ENCODE data around the gene SH3BP1.

- TF ChIP-seq RBBP5 (IDR thresholded peaks at IDR 0.05; ENCODE audit: borderline replicate concordance, low read depth, low read length): no peak
- no peak for TF ChIP-seq YY1 (IDR thresholded peaks at IDR 0.05; ENCODE audit: low read depth, low read length)
- no peak for TF ChIP-seq ZNF274 (IDR thresholded peaks at IDR 0.05; ENCODE audit: borderline replicate concordance, extremely low read depth, low read length)
- no peak for TF ChIP-seq CEBPB (IDR thresholded peaks at IDR 0.05; ENCODE audit: low read depth, low read length)
- TF ChIP-seq CTCF (IDR thresholded peaks at IDR 0.05; ENCODE audit: control extremely low read depth in 1 of 3, insufficient read depth in 1 of 3, low read depth in 1 of 3, low read length in 3 of 3): no peak
Measured at GRCh38 chr22:37662039-37662438, 22.6 kb downstream of the SH3BP1 start.

All from H1 (cell line).